Measurements from ENCODE around the gene CYP1A2.

Gene CYP1A2, protein sequence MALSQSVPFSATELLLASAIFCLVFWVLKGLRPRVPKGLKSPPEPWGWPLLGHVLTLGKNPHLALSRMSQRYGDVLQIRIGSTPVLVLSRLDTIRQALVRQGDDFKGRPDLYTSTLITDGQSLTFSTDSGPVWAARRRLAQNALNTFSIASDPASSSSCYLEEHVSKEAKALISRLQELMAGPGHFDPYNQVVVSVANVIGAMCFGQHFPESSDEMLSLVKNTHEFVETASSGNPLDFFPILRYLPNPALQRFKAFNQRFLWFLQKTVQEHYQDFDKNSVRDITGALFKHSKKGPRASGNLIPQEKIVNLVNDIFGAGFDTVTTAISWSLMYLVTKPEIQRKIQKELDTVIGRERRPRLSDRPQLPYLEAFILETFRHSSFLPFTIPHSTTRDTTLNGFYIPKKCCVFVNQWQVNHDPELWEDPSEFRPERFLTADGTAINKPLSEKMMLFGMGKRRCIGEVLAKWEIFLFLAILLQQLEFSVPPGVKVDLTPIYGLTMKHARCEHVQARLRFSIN

DNA sequence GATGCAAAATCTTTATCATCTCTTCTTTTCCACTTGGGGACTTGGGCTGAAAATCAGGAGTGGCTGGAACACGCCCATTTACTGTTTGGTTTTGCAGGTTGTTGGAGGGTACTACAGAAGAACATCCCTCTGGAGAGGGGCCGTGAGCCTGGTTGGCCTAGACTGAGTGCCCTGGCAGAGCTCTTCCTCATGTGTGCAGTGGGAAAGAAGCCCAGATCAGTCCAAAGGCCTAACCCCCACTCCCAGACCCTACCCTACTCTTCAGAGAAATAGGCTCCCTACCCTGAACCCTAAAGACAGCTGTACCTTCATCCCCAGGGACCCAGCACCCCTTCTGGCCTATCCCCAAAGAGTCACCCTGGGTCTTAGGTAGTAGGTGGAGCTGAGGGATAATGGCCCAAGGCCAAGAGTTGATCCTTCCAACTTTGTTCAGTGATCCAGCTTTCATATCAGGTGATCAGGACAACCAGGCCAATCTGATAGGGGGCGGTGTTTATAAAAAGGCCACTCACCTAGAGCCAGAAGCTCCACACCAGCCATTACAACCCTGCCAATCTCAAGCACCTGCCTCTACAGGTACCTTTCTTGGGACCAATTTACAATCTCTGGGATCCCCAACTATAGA is at the start of gene CYP1A2:
CYP1A2 (plus strand) TSS at position 524 of the 625 bp plus-strand sequence. CDS start 894 bp downstream, outside the sequence.
- H3K4me3 ChIP-seq (ENCODE audit: low read depth, low read length) = no peak within 1 kb of the TSS
- H3K4me1 ChIP-seq (ENCODE audit: control insufficient read depth, insufficient read depth, low read length) = no peaks in the 10 kb centered on the region; the same call in 1 of the 2 replicates

DNA sequence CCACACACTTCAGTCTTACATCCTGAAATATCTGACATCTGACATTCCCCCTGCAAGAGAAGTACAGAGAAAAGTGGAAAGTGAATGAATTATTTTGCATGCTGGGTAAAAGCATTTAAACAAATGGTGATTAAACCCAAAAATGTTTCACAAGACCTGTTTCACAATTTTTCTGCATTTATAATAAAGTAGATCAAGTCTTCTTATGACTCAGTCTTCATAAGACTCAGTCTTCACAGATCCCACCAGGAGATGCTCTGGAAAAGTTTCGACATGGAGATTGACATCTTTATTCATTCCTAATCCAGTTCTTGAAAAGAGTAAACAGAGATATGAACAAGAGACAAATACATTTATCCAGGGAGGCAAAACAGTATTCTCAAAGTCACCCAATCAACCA is 39.6 kb upstream of the CYP1A2 start:
- Histone ChIP-seq H3K27ac (ENCODE audit: low read depth, low read length) (no peak overlapping the region), H3K4me3 (ENCODE audit: low read depth, low read length) (no peak overlapping the region), H3K4me1 (ENCODE audit: control insufficient read depth, insufficient read depth, low read length) (no peaks in the 10 kb centered on the region), H3K27me3 (ENCODE audit: control insufficient read depth, insufficient read depth, low read length) (peaks cover 20% of the 10 kb centered on the region), H3K36me3 (ENCODE audit: control insufficient read depth, insufficient read depth, low read length) (no peaks in the 10 kb centered on the region), H3K9ac (ENCODE audit: low read length) (no peak overlapping the region), H3K9me3 (ENCODE audit: control insufficient read depth, insufficient read depth, low read depth, low read length) (no peaks in the 10 kb centered on the region)

More for the DNA sequence above, at the start of gene CYP1A2:
- no peaks in the 10 kb centered on the region for H3K9me3 ChIP-seq (ENCODE audit: control insufficient read depth, insufficient read depth, low read depth, low read length)
- H3K9ac ChIP-seq (ENCODE audit: low read length) = no peak within 1 kb of the TSS
- H3K27me3 ChIP-seq (ENCODE audit: control insufficient read depth, insufficient read depth, low read length) = peaks cover 8% of the 10 kb centered on the region; the same call in 1 of the 2 replicates
- H3K36me3 ChIP-seq (ENCODE audit: control insufficient read depth, insufficient read depth, low read length) = no peaks in the 10 kb centered on the region
- no peak within 1 kb of the TSS for H3K27ac ChIP-seq (ENCODE audit: low read depth, low read length)

DNA sequence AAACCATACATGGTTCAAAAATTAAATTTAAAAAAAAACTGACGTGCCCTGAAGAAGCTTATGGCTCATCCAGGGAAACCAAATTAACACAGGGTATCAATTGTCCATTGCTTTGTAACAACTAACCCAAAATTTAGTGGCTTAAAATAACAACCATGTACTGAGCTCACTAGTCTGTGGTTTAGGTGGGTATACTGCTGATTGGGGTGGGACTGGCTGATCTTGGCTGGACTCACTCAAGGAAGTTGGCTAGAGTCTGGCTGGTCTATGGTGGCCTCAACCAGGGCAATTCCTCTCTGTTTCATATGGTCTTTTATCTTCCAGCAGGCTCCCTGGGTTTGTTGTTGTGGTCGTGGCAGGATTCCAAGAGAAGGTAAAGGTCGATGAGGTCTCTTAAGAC is 38.8 kb upstream of the CYP1A2 start:
- Histone ChIP-seq H3K27me3 (ENCODE audit: control insufficient read depth, insufficient read depth, low read length) (peaks cover 20% of the 10 kb centered on the region), H3K4me3 (ENCODE audit: low read depth, low read length) (no peak overlapping the region), H3K9me3 (ENCODE audit: control insufficient read depth, insufficient read depth, low read depth, low read length) (no peaks in the 10 kb centered on the region), H3K36me3 (ENCODE audit: control insufficient read depth, insufficient read depth, low read length) (no peaks in the 10 kb centered on the region), H3K9ac (ENCODE audit: low read length) (no peak overlapping the region), H3K27ac (ENCODE audit: low read depth, low read length) (no peak overlapping the region), H3K4me1 (ENCODE audit: control insufficient read depth, insufficient read depth, low read length) (no peaks in the 10 kb centered on the region)

DNA sequence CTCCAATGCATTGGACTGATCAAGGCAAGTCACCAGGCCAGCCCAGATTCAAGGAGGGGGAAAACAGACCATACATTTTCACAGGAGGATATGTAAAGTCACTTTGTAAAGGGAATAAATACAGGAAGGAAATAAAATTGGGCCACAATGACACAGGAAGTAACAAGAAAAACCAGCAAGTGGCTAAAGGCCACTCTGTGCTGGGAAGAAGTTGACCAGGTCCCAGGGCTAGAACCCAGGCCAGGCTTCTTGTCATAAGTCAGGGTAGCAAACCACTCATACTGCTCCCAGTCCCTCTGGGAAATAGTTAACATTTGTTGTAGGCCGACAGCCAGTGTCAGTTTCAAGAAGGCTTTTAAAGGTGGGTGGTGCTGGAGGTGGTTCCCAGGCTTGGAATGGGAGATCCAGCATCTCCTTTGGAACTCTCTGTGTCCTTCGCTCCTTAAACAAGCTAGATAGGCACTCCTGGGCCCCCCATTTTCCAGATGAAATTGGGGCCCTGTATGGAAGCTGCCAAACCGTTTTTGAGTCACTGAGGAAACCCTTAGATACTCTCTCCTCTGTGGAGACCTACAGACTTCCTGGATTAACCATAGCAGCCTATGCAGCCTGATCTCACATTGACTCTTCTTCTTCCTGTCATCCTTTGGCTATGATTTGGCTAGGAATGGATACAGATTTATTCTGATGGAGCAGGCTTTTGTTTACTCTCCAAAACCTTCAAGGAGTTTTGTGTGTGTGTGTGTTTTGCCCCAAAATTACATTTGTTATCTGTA is 38.1 kb upstream of the CYP1A2 start:
- Histone ChIP-seq H3K27me3 (ENCODE audit: control insufficient read depth, insufficient read depth, low read length) (peaks cover 20% of the 10 kb centered on the region), H3K4me3 (ENCODE audit: low read depth, low read length) (no peak overlapping the region), H3K36me3 (ENCODE audit: control insufficient read depth, insufficient read depth, low read length) (no peaks in the 10 kb centered on the region), H3K4me1 (ENCODE audit: control insufficient read depth, insufficient read depth, low read length) (no peaks in the 10 kb centered on the region), H3K27ac (ENCODE audit: low read depth, low read length) (no peak overlapping the region), H3K9ac (ENCODE audit: low read length) (no peak overlapping the region), H3K9me3 (ENCODE audit: control insufficient read depth, insufficient read depth, low read depth, low read length) (no peaks in the 10 kb centered on the region)

DNA sequence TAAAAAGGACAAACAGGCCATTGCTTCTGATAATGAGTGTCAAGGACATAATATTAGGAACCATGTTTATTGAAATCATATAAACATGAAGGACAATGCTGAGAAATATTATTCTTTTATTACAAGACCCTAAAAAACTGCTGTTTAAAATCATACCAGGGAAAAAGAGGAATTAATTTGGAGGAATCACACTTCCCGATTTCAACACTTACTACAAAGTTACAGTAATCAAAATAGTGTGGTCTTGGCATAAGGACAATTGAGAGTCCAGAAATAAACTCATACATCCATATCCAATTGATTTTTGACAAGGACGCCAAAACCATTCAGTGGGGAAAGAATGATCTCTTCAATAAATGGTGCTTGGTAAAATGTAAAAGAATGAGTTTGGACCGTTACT is 36.3 kb upstream of the CYP1A2 start:
- H3K9ac ChIP-seq (ENCODE audit: low read length) = no peak overlapping the region
- no peaks in the 10 kb centered on the region for H3K36me3 ChIP-seq (ENCODE audit: control insufficient read depth, insufficient read depth, low read length)
- no peaks in the 10 kb centered on the region for H3K9me3 ChIP-seq (ENCODE audit: control insufficient read depth, insufficient read depth, low read depth, low read length)
- H3K4me1 ChIP-seq (ENCODE audit: control insufficient read depth, insufficient read depth, low read length) = no peaks in the 10 kb centered on the region
- no peak overlapping the region for H3K4me3 ChIP-seq (ENCODE audit: low read depth, low read length)
- H3K27ac ChIP-seq (ENCODE audit: low read depth, low read length) = no peak overlapping the region
- peaks cover 16% of the 10 kb centered on the region for H3K27me3 ChIP-seq (ENCODE audit: control insufficient read depth, insufficient read depth, low read length)

DNA sequence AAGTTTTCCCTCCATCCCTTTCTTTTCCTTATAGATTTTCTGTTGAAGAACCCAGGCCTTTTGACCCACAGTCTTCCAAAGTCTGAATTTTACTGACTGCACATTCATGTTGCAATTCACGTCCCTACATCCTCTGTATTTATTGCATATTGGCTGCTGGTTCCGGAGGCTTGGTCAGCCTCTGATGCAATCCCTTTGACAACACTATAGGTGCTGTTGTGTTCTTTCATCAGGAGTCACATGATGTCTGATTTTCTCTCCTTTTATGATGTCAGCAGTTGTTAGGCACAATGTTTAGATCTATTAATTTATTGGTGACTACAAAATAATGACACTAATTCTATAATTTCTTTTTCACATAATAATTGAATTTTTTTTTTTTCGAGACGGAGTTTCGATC is 32.0 kb upstream of the CYP1A2 start:
- H3K9ac ChIP-seq (ENCODE audit: low read length) = no peak overlapping the region
- no peak overlapping the region for H3K4me3 ChIP-seq (ENCODE audit: low read depth, low read length)

DNA sequence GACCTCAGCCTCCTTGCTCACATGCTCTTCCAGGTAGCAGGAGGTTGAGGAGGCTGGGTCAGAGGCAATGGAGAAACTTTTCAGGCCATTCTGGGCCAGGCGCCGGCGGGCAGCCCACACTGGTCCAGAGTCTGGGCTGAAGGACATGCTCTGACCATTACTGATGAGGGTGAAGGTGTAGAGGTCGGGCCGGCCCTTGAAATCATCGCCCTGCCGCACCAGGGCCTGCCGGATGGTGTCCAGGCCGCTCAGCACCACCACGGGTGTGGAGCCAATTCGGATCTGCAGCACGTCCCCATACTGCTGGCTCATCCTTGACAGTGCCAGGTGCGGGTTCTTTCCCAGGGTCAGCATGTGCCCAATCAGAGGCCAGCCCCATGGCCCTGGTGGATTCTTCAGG is 26.1 kb upstream of the CYP1A2 start:
- Histone ChIP-seq H3K27me3 (ENCODE audit: control insufficient read depth, insufficient read depth, low read length) (peaks cover 46% of the 10 kb centered on the region), H3K9ac (ENCODE audit: low read length) (no peak overlapping the region), H3K4me1 (ENCODE audit: control insufficient read depth, insufficient read depth, low read length) (peaks cover 12% of the 10 kb centered on the region; the same call in 1 of the 2 replicates), H3K9me3 (ENCODE audit: control insufficient read depth, insufficient read depth, low read depth, low read length) (no peaks in the 10 kb centered on the region), H3K4me3 (ENCODE audit: low read depth, low read length) (no peak overlapping the region), H3K36me3 (ENCODE audit: control insufficient read depth, insufficient read depth, low read length) (no peaks in the 10 kb centered on the region), H3K27ac (ENCODE audit: low read depth, low read length) (no peak overlapping the region)

More for the DNA sequence above, 32.0 kb upstream of the CYP1A2 start:
- H3K9me3 ChIP-seq (ENCODE audit: control insufficient read depth, insufficient read depth, low read depth, low read length) = no peaks in the 10 kb centered on the region
- no peak overlapping the region for H3K27ac ChIP-seq (ENCODE audit: low read depth, low read length)
- H3K36me3 ChIP-seq (ENCODE audit: control insufficient read depth, insufficient read depth, low read length) = no peaks in the 10 kb centered on the region
- peaks cover 8% of the 10 kb centered on the region for H3K27me3 ChIP-seq (ENCODE audit: control insufficient read depth, insufficient read depth, low read length)
- no peaks in the 10 kb centered on the region for H3K4me1 ChIP-seq (ENCODE audit: control insufficient read depth, insufficient read depth, low read length)

DNA sequence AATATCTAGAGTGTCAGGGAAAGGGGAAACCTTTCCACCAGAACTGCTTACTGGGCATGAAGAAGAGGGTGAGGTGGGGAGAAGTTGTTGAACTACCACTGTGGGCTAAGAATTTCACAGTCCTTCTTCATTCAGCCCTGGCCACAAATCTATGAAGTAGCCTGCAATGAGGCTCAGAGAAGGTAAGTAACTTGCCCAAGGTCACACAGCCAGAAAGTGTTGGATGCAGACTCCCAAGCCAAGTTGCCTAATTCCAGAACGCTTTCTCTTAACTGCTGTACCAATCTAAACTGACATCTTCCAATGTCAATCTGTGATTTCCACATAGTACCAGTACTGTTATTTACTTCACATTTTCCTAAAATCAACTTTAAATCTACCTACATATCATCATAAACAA is 25.5 kb upstream of the CYP1A2 start:
- Histone ChIP-seq H3K27ac (ENCODE audit: low read depth, low read length) (no peak overlapping the region), H3K36me3 (ENCODE audit: control insufficient read depth, insufficient read depth, low read length) (no peaks in the 10 kb centered on the region), H3K27me3 (ENCODE audit: control insufficient read depth, insufficient read depth, low read length) (peaks cover 49% of the 10 kb centered on the region), H3K9me3 (ENCODE audit: control insufficient read depth, insufficient read depth, low read depth, low read length) (peaks cover 5% of the 10 kb centered on the region; the same call in 1 of the 2 replicates), H3K4me3 (ENCODE audit: low read depth, low read length) (no peak overlapping the region), H3K4me1 (ENCODE audit: control insufficient read depth, insufficient read depth, low read length) (peaks cover 12% of the 10 kb centered on the region; the same call in 1 of the 2 replicates), H3K9ac (ENCODE audit: low read length) (no peak overlapping the region)

DNA sequence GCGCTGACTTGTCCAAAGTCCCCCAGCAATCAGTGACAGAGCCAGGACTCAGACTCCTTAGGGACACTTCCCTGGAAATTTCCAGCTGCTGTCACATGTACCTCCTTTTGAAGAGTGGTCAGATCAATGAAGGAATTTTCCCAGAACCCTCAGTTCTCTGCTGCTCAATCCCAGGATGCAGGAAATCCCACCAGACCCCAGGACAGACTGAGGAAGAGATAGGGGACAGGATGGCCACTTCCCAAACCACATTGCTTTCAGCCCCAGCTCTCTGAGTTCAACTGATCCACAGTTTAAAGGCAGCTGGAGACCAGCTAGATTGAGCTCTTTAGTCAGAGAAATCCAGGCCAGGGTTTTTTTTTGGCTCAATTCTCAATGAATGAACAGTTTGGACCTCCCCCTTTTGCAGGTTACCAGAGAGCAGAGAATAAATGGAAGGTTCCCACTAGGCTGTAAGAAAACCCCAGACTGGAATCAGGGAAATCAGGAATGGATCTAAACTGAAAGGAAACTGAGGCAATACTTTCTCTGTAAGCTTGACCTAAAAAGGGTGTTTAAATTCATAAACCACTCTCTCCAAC is 24.8 kb upstream of the CYP1A2 start:
- peaks cover 12% of the 10 kb centered on the region; the same call in 1 of the 2 replicates for H3K4me1 ChIP-seq (ENCODE audit: control insufficient read depth, insufficient read depth, low read length)
- H3K27ac ChIP-seq (ENCODE audit: low read depth, low read length) = no peak overlapping the region
- H3K4me3 ChIP-seq (ENCODE audit: low read depth, low read length) = no peak overlapping the region
- no peak overlapping the region for H3K9ac ChIP-seq (ENCODE audit: low read length)
- no peaks in the 10 kb centered on the region for H3K36me3 ChIP-seq (ENCODE audit: control insufficient read depth, insufficient read depth, low read length)
- peaks cover 49% of the 10 kb centered on the region for H3K27me3 ChIP-seq (ENCODE audit: control insufficient read depth, insufficient read depth, low read length)
- peaks cover 5% of the 10 kb centered on the region; the same call in 1 of the 2 replicates for H3K9me3 ChIP-seq (ENCODE audit: control insufficient read depth, insufficient read depth, low read depth, low read length)

DNA sequence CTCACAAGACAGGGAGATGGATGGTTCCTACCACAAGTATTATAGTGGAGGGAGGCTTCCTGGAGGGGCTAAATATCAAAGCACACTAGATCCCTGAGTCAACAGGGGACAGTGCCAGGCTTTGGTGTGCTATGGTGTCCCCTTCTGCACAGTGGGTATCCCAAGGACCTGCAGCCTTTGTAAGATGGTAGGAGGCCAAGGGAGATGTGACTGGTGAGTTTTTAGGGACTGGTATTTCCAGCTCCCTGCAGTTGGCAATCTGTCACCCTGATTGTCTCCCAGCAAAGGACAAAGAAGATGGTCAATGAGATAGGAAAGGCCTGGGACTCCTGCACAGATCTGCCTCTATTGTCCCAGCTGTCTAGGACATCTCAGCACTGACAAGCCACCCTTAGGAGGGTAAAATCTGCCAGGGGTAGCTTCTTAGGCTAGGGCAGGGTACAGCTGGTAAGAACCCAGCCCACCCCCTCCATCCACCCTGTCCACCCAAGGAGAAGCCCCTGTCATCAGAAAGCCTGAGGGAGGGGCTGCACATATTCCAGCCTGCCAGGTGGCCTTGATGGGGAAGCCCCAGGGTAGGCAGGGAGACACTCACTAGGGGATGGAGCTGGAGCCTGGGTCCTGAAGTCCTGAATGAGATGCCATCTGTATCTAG is 23.9 kb upstream of the CYP1A2 start:
- Histone ChIP-seq H3K4me1 (ENCODE audit: control insufficient read depth, insufficient read depth, low read length) (peaks cover 12% of the 10 kb centered on the region; the same call in 1 of the 2 replicates), H3K9ac (ENCODE audit: low read length) (no peak overlapping the region), H3K36me3 (ENCODE audit: control insufficient read depth, insufficient read depth, low read length) (no peaks in the 10 kb centered on the region), H3K9me3 (ENCODE audit: control insufficient read depth, insufficient read depth, low read depth, low read length) (peaks cover 5% of the 10 kb centered on the region; the same call in 1 of the 2 replicates), H3K27ac (ENCODE audit: low read depth, low read length) (no peak overlapping the region), H3K4me3 (ENCODE audit: low read depth, low read length) (no peak overlapping the region), H3K27me3 (ENCODE audit: control insufficient read depth, insufficient read depth, low read length) (peaks cover 49% of the 10 kb centered on the region)
